HUDEP-2 (cell line): ENCODE results near the gene RNU6-7.
A peak's percentile ranks its signal among the peaks of the same experiment; 100 is the strongest.

Experiments
- DNase-seq, 76 experiments: peaks; one replicate each; lab custom pipeline; 2025; ENCODE audit not compliant: unreplicated experiment in 76 of 76; lab: John Stamatoyannopoulos, UW

Gene RNU6-7

GRCh38 chr14:32203928-32204357 is 2.1 kb downstream of the RNU6-7 start:
- peak in 3 of 76 experiments; percentile 2 to 36 (median 9) for DNase-seq

GRCh38 chr14:32205554-32205953 is 3.7 kb downstream of the RNU6-7 start:
- DNase-seq, result no peak

GRCh38 chr14:32205984-32206383 is 4.1 kb downstream of the RNU6-7 start:
- DNase-seq, result no peak

- DNase-seq, result no peak
These were observed 4.7 kb downstream of the RNU6-7 start for GRCh38 chr14:32206552-32206951.

GRCh38 chr14:32208490-32208889 is 6.6 kb downstream of the RNU6-7 start:
- no peak for DNase-seq

GRCh38 chr14:32209471-32209870 is 7.6 kb downstream of the RNU6-7 start:
- no peak for DNase-seq

DNA sequence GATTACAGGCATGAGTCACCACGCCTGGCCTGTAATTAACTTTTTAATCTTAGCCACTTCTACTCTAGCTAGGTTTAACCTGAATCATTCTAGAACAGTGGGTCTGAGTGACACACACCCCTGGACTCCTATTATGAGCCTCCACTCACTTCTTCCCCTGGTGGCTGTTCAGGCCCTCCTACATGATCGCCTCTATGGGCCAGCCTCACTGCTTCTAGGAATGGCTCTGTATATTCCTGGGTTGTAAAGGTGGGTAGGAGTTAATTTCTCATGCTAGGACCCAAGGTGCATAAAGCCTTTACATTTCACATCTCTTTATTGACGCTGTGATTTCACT is 9.2 kb downstream of the RNU6-7 start:
- DNase-seq, result no peak

- DNase-seq, result no peak
These were observed 11.0 kb downstream of the RNU6-7 start for GRCh38 chr14:32212833-32213232.

- DNase-seq, result no peak
These were observed 15.5 kb downstream of the RNU6-7 start for GRCh38 chr14:32217301-32217700.

GRCh38 chr14:32224737-32225377 is 23.0 kb downstream of the RNU6-7 start:
- peak in 5 of 76 experiments; percentile 3 to 26 (median 14) for DNase-seq

- DNase-seq, result no peak
These were observed 23.6 kb downstream of the RNU6-7 start for GRCh38 chr14:32225378-32225920.

- DNase-seq, result no peak
These were observed 24.2 kb downstream of the RNU6-7 start for GRCh38 chr14:32226056-32226455.

- no peak for DNase-seq
These were observed 28.3 kb downstream of the RNU6-7 start for GRCh38 chr14:32230181-32230580.

- no peak for DNase-seq
These were observed 28.9 kb downstream of the RNU6-7 start for GRCh38 chr14:32230695-32231280.

- no peak for DNase-seq
These were observed 30.6 kb downstream of the RNU6-7 start for GRCh38 chr14:32232481-32232880.

DNA sequence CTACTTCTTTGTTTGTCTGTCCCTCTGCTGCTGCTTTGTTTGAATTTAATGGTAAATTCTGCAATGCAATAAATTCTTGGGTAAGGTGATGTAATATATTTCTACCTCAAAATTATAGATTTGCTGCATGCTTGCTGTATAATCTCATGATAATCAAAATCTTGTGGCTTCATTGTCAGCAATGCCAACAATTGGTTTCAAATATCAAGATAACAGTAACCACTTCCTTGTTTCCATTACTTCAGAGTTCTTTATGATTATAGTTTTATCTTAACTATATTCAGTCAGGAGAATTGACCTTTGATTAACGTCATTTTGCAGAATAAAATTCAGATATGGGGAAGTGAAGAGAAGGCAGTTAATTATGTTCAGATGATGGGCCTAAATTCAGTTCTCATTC is 31.4 kb downstream of the RNU6-7 start:
- no peak for DNase-seq

DNA sequence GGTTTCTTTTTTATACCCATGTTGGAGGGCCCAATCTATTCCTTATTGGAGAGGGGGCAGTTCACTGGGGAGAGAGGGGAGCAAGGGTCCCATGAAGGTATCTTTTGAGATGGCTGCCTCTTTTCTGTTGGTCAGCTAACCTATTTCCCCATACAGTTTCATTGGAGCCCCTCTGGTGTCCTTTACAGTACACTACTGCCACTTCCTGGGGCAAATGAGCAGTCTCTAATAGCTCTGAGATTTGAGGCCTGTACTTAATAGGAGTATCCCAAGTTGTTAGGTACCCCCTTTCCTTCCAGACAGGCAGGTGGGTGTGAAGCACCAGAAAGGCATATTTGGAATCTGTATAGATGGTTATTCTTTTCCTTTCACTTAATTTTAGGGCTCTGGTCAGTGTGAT is 42.6 kb downstream of the RNU6-7 start:
- DNase-seq, result no peak

GRCh38 chr14:32246751-32247150 is 44.9 kb downstream of the RNU6-7 start:
- DNase-seq, result no peak

- no peak for DNase-seq
These were observed 47.5 kb downstream of the RNU6-7 start for GRCh38 chr14:32249371-32249770.

DNA sequence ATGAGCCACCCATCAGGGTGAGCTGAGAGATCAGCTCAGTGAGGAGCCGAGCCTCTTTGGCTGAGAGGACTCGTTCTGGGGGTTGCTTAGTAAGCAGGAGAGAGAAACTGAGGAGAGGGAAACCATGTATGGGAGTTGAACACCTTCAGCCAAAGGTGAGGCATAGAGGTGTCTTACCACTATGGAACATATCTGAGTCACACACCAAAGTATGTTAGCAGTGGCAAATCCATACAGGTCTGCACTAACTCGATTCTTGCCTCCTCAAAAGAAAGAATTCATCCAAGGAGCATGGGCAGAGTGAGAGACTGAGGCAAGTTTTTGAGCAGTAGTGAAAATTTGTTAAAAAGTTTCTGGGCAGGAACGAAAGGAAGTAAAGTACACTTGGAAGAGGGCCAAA is 47.9 kb downstream of the RNU6-7 start:
- DNase-seq, result no peak

- no peak for DNase-seq
These were observed 48.8 kb downstream of the RNU6-7 start for GRCh38 chr14:32250681-32251080.

DNA sequence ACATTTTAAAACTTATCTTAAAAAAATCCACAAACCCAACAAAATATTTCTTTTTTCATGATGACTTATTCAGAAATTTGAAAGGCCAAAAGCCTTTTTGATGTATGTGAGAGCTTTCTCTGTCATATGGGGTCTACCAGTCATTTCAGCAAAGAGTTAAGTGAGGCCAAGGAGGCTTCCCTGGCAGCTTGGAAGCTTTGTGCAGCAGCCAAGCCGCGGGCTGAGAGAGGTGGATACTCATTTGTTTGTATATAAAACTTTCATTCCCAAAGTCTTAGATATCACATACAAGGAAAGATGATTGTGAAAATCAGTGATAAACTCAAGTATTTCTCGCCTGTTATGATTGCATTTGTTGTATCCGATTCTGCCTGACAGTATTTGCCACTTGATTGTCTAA is 49.7 kb downstream of the RNU6-7 start:
- DNase-seq, result no peak
